Ovary (tissue), 9 donors: ENCODE results near the gene NPFF. TPM values are rescaled to one million over a fixed set of nuclear protein-coding genes. Genes with fewer than 3 reads are reported as not detected.

Experiments
- DNase-seq, 5 donors: peaks; one replicate each; pipeline ENCODE4 v3.0.0-alpha.2; 2019 to 2020
- H3K27ac ChIP-seq, 2 donors: fragments of 200-600 bp; one replicate each; pipeline versions ENCODE4 v1.5.1 to v1.8.0; 2019 to 2022
- H3K27me3 ChIP-seq: fragments of 200-600 bp; one replicate; pipeline ENCODE4 v1.8.0; 2022
- H3K36me3 ChIP-seq: fragments of 200-600 bp; sonication (generic); one replicate; pipeline ENCODE4 v1.5.1; 2019
- H3K4me1 ChIP-seq: one replicate; pipeline ENCODE4 v1.8.1; 2013; ENCODE audit warnings: mild to moderate bottlenecking, moderate library complexity; ENCODE audit not compliant: insufficient read depth
- H3K4me3 ChIP-seq: fragments of 200-600 bp; sonication (generic); one replicate; pipeline ENCODE4 v1.5.1; 2017
- H3K9me3 ChIP-seq, 2 donors: fragments of 200-600 bp in 1 of 2; sonication (generic) in 1 of 2; one replicate each; pipeline versions ENCODE4 v1.5.1 to v1.8.1; 2013 to 2019; ENCODE audit warnings: mild to moderate bottlenecking in 1 of 2, moderate library complexity in 1 of 2
- CTCF ChIP-seq, 3 donors: fragments of 450-650 bp in 2 of 3; fragments of 200-600 bp in 1 of 3; IDR thresholded peaks; one replicate each; pipeline versions ENCODE4 v1.5.1 to v1.8.0; 2016 to 2022; ENCODE audit warnings: antibody characterized with exemption in 3 of 3, mild to moderate bottlenecking in 1 of 3
- EP300 ChIP-seq: sonication (generic); formaldehyde crosslinking; IDR thresholded peaks from one replicate; pipeline ENCODE4 v1.6.1; 2017; ENCODE audit warnings: antibody characterized with exemption
- POLR2A ChIP-seq: fragments of 450-650 bp; IDR thresholded peaks from one replicate; pipeline ENCODE4 v1.6.1; 2017; ENCODE audit warnings: antibody characterized with exemption, mild to moderate bottlenecking, moderate library complexity
- WGBS, 3 donors: extraction: QIAGEN DNeasy Blood & Tissue Kit in 1 of 3; methylation state at CpG; one replicate each; pipeline versions ENCODE4 v1.1.5 to v1.1.7; 2013 to 2017; 5-methylcytosine and 5-hydroxymethylcytosine counted together
- intact Hi-C, 4 donors: fragments of 100-400 bp; cut with DNase I; formaldehyde crosslinking; loops; one replicate each; pipeline versions ENCODE4 v1.11.0 to v1.15.1; 2022 to 2023
- polyA plus RNA-seq, 2 donors: library from polyadenylated mRNA; stranded (reverse); fragments of 200-250 nt in 1 of 2; fragments of 350-450 nt in 1 of 2; fragmentation: Illumina TruSeq in 1 of 2; extraction: RNeasy Lipid Tissue Mini Kit (QIAGEN cat#74804) in 1 of 2; gene quantifications; one replicate each; pipeline ENCODE4 v1.2.3, GENCODE V29; 2013 to 2014
- total RNA-seq, 7 donors: library from RNA; depleted of rRNA in 2 of 7; stranded (reverse); fragments of >200 nt in 2 of 7; fragmentation: NEBNext Ultra II Directional in 3 of 7; extraction: Animal tissue kit (Norgen Biotek cat#: 25700) in 3 of 7; gene quantifications; one replicate each; pipeline versions ENCODE4 v1.1.0 to v1.2.4, GENCODE V29; 2016 to 2023
- donor health status: DM: no; HTN: no; CAD: no; lungs with moderate emphysema.
- donor health status: DM: no; HTN: no; CAD: no.
- donor health status: Bipolar disorder and iron deficiency.
- donor health status: DM: yes; HTN: yes; CAD: no.
- donor health status: DM: no; HTN: no; CAD: no.
- donor health status: DM: yes; HTN: yes; CAD: no.

NPFF gene
- total and polyA plus RNA-seq, 9 donors = 0.68 to 1.1 TPM; not detected in 7

- H3K4me1 ChIP-seq = no peaks in the 10 kb centered on the region
- 70 to 71% (median 70%) methylated on average over 4 of the region's 4 CpGs for WGBS, 3 donors
- no peaks in the 10 kb centered on the region for H3K27me3 ChIP-seq
- no peaks in the 10 kb centered on the region for H3K9me3 ChIP-seq
- no peak overlapping the region for H3K4me3 ChIP-seq
- no peak for DNase-seq
- no peak overlapping the region for H3K27ac ChIP-seq
- TF ChIP-seq POLR2A (no peak), CTCF (IDR thresholded peaks at IDR 0.05) (no peak), EP300 (no peak)
- H3K36me3 ChIP-seq = no peaks in the 10 kb centered on the region
- intact Hi-C loops = no loop called here
Observed at GRCh38 chr12:53466640-53467039, 40.6 kb downstream of the NPFF start.

- Histone ChIP-seq H3K4me1 (no peaks in the 10 kb centered on the region), H3K27me3 (no peaks in the 10 kb centered on the region), H3K27ac (no peak overlapping the region), H3K4me3 (no peak overlapping the region), H3K9me3 (no peaks in the 10 kb centered on the region), H3K36me3 (no peaks in the 10 kb centered on the region)
- intact Hi-C loops = no loop called here
- TF ChIP-seq CTCF (IDR thresholded peaks at IDR 0.05) (no peak), EP300 (no peak), POLR2A (no peak)
- 7 to 32% (median 7%) methylated on average over 2 of the region's 2 CpGs for WGBS, 3 donors
- DNase-seq = no peak
Observed at GRCh38 chr12:53465679-53466078, 41.6 kb downstream of the NPFF start.

GRCh38 chr12:53464685-53465418, 42.4 kb downstream of the NPFF start:
- 70 to 80% (median 72%) methylated on average over 11 of the region's 11 CpGs for WGBS, 3 donors

GRCh38 chr12:53463802-53464560, 43.3 kb downstream of the NPFF start:
- H3K4me3 ChIP-seq = no peak overlapping the region
- no peaks in the 10 kb centered on the region for H3K9me3 ChIP-seq
- H3K27ac ChIP-seq = no peak overlapping the region
- TF ChIP-seq CTCF (IDR thresholded peaks at IDR 0.05) (no peak), POLR2A (no peak), EP300 (no peak)
- intact Hi-C loops = loop anchor here in 1 of 4 donors (5.0 kb wide), 1 partner anchor 43 kb away; the partner anchor contains the start of gene NPFF
- H3K36me3 ChIP-seq = no peaks in the 10 kb centered on the region
- WGBS, 3 donors = 35 to 42% (median 40%) methylated on average over 5 of the region's 5 CpGs
- H3K27me3 ChIP-seq = no peaks in the 10 kb centered on the region
- DNase-seq = no peak
- no peaks in the 10 kb centered on the region for H3K4me1 ChIP-seq

More at GRCh38 chr12:53464685-53465418, 42.4 kb downstream of the NPFF start:
- no peak overlapping the region for H3K4me3 ChIP-seq
- TF ChIP-seq EP300 = no peak
- TF ChIP-seq POLR2A = no peak
- no peak for TF ChIP-seq CTCF (IDR thresholded peaks at IDR 0.05)
- H3K4me1 ChIP-seq = no peaks in the 10 kb centered on the region
- H3K27me3 ChIP-seq = no peaks in the 10 kb centered on the region
- no peak overlapping the region for H3K27ac ChIP-seq
- intact Hi-C loops = loop anchor here in 1 of 4 donors (5.0 kb wide), 1 partner anchor 42 kb away; the partner anchor contains the start of gene NPFF
- H3K9me3 ChIP-seq = no peaks in the 10 kb centered on the region
- H3K36me3 ChIP-seq = no peaks in the 10 kb centered on the region
- no peak for DNase-seq
